ENCODE results near the gene CD109.
"Not testable (repeated sequence)": the region's sequence is repeated elsewhere in the genome, so short reads cannot be mapped to it uniquely, and the experiment has no call there.

Gene CD109

GRCh38 chr6:73797861-73798260 is 101.9 kb downstream of the CD109 start:
- DNase-seq: no peak

GRCh38 chr6:73798592-73798991 is 102.6 kb downstream of the CD109 start:
- DNase-seq: peak; percentile 54

DNA sequence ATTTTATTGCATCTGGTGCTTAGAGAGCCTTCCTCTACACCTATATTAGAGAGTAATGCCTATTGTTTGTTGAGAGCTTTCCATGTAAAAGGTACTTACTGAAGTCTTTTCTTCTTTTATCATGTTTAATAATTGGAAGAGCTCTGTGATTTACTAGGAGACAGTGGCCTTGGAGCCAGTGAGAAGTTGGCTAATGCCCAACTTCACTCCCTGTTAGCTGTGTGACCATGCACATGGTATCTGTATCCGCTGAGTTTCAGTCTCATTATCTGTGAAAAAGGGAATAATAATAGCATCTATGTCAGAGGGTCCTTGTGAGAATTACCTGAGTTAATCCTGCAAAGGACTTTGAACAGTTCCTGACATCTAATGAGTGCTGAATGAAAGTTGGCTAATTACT is 105.0 kb downstream of the CD109 start:
- no peak for DNase-seq

DNA sequence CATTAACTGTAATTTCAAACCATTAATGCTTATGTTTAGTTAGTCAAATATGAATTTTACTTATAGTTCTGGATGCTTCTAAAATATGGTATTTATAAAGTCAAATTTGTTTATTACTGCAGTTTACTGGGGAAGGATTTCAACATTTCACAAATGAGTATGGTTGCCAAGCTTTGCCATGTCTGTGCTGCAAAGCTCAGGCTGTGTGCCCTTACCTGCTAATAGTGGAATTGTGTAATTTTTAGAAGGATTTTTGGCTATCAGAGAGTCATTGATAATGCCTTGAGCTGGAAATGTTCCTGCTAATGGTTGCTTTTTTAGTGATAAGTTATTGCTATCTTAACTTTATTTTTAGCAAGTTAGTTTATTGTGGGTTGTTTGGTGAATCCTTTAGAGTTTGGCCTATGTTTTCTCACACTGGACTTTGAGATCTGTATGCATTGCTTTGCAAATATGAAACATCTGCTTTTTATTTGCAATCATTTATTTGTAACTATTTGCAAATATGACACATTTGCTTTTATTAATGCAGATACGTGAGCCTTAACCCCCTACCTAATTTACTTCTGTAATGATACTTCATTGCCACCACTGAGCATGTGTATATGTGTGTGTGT is 105.8 kb downstream of the CD109 start:
- DNase-seq: no peak

DNA sequence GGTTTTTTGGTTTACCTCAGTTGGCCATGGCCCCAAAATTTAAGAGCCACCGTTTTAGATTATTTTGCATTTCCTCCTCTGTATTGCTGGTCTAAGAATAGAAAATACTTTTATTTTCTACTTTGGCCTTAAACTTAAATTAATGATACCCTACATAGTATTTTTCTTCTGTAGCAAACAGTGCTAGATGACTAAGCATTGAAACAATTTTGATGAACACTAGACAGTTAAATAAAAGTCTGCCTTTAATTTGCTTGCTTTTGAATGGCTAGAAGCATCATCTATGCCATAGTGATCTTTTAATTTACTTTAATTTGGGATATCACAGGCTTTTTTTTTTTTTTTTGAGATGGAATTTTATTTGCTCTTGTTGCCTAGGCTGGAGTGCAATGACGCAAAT is 106.4 kb downstream of the CD109 start:
- DNase-seq: no peak

- DNase-seq: peak; percentile 24
Observed at GRCh38 chr6:73803562-73804241, 107.7 kb downstream of the CD109 start.

DNA sequence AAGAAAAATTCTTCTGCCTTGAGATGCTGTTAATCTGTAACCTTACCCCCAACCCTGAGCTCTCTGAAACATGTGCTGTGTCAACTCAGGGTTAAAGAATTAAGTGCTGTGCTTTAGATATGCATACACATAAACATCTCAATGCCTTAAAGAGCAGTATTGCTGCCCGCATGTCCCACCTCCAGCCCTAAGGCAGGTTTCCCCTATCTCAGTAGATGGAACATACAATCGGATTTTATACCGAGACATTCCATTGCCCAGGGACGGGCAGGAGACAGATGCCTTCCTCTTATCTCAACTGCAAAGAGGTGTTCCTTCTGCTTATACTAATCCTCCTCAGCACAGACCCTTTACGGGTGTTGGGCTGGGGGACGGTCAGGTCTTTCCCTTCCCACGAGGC is 109.2 kb downstream of the CD109 start:
- DNase-seq: not testable (repeated sequence)

DNA sequence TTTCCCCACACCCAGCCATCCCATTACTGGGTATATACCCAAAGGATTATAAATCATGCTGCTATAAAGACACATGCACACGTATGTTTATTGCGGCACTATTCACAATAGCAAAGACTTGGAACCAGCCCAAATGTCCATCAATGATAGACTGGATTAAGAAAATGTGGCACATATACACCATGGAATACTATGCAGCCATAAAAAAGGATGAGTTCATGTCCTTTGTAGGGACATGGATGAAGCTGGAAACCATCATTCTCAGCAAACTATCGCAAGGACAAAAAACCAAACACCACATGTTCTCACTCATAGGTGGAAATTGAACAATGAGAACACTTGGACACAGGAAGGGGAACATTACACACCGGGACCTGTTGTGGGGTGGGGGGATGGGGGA is 110.0 kb downstream of the CD109 start:
- not testable (repeated sequence) for DNase-seq

- no peak for DNase-seq
Observed at GRCh38 chr6:73811706-73812105, 115.7 kb downstream of the CD109 start.

DNA sequence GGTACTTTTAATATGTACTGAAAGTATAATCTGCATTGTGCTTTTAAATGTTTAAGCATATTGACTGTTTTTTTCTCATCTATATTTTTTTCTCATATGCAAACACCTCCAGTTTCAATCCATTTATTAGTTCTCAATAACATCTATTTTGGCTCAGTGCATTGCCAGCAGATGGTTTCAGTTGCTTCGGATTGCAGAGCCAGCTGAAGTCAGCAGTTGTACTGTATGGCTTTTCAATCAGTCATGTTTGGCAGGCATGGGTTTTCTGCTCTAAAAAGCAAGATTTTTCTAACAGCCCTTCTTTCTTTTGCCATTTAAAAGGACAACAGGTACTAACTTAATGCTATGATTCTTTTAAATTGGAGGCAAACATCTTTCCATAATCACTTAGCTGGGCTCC is 121.2 kb downstream of the CD109 start:
- DNase-seq: no peak

DNA sequence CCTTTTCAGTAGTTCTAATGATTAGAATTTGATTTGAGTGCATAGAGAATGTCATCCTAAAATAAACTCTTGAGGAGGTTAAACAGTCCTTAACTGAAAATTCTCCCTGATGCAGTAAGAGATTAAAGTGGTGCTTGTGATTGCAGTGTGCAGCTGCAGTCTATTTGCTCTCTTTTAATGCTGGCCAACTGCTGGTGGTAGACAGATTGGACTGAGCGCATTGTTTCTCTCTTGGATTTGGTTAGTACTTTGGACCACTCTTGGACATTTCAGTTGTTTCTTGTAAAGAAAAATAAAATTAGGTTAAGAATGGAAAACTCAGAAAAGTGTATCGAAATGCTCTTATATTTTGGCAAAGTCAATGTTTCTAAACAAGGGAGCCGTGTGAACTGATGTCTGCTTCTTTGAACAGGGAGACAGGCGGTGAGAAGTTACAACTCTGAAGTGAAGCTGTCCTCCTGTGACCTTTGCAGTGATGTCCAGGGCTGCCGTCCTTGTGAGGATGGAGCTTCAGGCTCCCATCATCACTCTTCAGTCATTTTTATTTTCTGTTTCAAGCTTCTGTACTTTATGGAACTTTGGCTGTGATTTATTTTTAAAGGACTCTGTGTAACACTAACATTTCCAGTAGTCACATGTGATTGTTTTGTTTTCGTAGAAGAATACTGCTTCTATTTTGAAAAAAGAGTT is 127.2 kb downstream of the CD109 start:
- peak; percentile 2 for DNase-seq

GRCh38 chr6:73823832-73824231 is 127.8 kb downstream of the CD109 start:
- DNase-seq: no peak

DNA sequence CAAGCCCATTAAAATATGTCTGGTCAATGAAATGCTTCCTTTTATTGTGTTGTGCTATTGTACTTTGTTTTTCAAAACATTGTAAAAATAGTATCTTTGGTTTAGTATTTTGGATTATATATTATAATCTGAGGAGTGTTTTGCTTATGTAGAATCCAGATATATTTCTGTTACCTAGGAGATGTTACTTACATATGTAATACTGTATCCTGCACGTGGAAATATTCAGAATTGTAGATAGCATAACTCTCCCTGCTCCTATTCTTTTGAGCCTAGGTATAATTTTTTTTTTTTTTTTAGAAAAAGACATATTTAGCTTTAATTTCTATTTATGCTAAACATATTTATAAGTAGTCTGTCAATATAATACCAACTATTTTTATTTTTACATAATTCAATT is 130.6 kb downstream of the CD109 start:
- DNase-seq: no peak

DNA sequence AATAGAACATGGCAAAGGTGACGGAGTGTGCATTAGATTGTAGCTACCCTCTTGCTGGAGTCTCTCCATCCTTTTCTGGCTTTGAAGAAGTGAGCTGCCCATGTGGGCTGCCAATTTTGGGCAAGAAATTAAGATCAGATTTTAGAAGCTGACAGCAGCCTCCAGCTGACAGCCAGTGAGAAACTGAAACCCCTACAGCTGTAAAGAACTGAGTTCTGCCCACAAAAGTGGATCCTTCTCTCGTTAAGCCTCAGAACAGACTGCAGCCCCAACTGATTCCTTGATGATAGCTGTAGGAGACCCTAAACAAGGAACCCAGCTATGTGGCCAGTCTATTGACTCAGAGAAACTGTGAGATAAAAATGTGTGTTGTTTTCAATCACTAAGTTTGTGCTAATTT is 134.1 kb downstream of the CD109 start:
- DNase-seq: no peak

DNA sequence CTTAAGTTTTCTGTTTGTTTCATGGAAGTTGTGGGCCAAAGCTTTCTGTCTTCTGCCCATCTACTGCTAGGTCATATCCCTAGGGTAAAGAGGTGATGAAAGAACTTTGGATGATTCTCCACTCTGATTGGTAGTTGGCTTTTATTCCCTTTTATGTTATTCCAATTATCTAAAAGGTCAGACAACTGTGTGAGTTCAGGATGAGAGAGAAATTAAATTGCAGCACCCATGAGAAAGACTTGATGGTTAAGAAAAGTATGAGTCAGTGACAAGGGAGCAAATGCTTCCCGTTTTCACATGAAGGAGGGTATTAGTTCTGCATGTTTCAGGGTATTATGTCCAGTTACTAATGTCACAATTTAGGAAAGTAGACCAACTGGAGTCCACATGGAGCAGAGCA is 136.3 kb downstream of the CD109 start:
- no peak for DNase-seq

GRCh38 chr6:73844696-73845095 is 148.7 kb downstream of the CD109 start:
- not testable (repeated sequence) for DNase-seq

- not testable (repeated sequence) for DNase-seq
Observed at GRCh38 chr6:73851048-73851447, 155.0 kb downstream of the CD109 start.

- DNase-seq: peak; percentile 4
Observed at GRCh38 chr6:73854998-73855718, 159.2 kb downstream of the CD109 start.

DNA sequence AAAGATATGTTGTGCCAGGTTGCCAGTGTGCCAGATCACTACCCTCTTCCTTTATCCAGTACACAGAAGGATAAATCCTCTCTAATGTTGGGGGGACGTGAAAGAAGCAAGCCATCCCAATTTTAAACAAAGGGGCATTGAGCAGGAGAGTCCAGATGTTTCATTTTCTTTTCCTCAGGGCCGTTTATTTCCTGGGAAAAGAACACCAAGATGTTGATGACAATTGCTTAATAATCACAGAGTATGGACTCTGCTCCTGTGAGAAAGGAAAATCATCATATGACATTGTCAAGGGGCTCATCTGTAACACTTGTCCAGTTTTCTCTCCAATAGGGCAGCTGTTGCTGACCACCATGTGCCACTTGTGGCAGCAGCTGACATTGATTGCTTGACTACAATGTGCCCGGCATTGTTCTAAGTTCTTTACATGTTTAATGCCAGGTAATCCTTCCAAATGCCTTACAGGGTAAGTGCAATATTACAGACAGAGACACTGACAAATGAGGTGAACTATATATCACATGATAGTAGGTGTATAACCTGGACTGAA is 161.4 kb downstream of the CD109 start:
- no peak for DNase-seq

- DNase-seq: no peak
Observed at GRCh38 chr6:73858376-73858775, 162.4 kb downstream of the CD109 start.

- DNase-seq: no peak
Observed at GRCh38 chr6:73860303-73860702, 164.3 kb downstream of the CD109 start.

GRCh38 chr6:73866305-73866704 is 170.3 kb downstream of the CD109 start:
- DNase-seq: no peak

GRCh38 chr6:73867411-73867810 is 171.4 kb downstream of the CD109 start:
- DNase-seq: no peak
